ENCODE results near the gene MSANTD3. TPM values are rescaled to one million over a fixed set of nuclear protein-coding genes. Genes with fewer than 3 reads are reported as not detected.

The MSANTD3 gene
- total and polyA plus RNA-seq, 5 experiments from 2014 or later: 3.5 to 12.9 (median 5.9) TPM

DNA sequence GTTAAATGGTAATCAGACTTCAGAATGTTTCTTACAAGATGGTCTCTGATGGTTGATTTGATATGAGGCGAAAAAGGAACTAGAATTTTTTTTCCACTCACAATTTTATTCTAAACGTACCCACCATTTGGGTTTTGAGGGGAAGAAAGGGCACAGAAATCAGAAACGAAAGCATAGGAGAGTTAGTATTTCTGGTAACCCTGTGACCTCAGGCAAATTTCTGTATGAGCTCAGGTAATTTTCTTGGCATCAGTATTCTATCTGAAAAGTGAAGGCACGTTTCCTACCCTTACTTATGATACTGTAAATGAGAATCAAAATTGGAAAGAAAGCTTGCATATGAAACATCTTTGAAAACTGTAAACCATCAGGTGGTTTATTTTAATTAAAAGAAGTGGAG is 72.5 kb downstream of the MSANTD3 start:
- H3K27me3 Mint-ChIP-seq: peaks cover 0 to 2% (median 0%) of the 10 kb centered on the region in 5 donors
- DNase-seq (no peak), ATAC-seq (no peak)
- H3K9me3 Mint-ChIP-seq: no peaks in the 10 kb centered on the region
- POLR2A ChIA-PET: no interaction called here
- H3K27ac Mint-ChIP-seq: no peak overlapping the region
- H3K4me3 Mint-ChIP-seq: no peak overlapping the region
- H3K4me1 Mint-ChIP-seq: no peaks in the 10 kb centered on the region
- no peaks in the 10 kb centered on the region for H3K36me3 Mint-ChIP-seq

DNA sequence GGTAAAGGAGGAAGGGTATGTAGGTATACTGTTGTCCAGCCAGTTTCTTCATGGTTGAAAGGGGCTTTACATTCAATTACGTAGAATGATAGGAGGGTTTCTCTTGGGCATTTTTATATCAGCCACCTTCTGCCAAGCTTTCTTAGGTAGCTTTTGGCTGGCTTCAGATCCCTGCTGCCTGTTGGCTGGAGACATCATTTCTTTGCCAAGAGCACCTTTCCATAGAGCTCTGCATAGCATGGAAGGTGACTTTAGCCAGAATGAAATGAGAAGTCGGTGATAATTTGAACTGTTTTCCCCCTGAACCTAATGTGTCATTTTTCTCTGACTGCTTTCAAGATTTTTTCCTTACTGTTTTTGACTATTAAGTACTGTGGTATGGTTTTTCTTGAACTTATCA is 72.9 kb downstream of the MSANTD3 start:
- Mint-ChIP-seq H3K4me1 (no peaks in the 10 kb centered on the region), H3K27me3 (peaks cover 0 to 2% (median 0%) of the 10 kb centered on the region in 5 donors), H3K4me3 (no peak overlapping the region), H3K9me3 (no peaks in the 10 kb centered on the region), H3K36me3 (no peaks in the 10 kb centered on the region), H3K27ac (no peak overlapping the region)
- no peak for DNase-seq
- POLR2A ChIA-PET: no interaction called here
- no peak for ATAC-seq

Other genes with a start within 250 kb of the MSANTD3 start
- gene TEX10, start 74.2 kb upstream of the MSANTD3 start, total RNA-seq: 10 to 100 TPM; 27.3 to 27.7 TPM
- gene TEX10, start 74.2 kb upstream of the MSANTD3 start, polyA plus RNA-seq: 10 to 100 TPM in 2 of 3 donors, 1 to 10 TPM in 1; 9.6 to 15.6 (median 14.8) TPM
- gene TMEFF1, start 46.0 kb downstream of the MSANTD3 start, total RNA-seq: under 1 TPM in 1 of 2 experiments, not detected in 1; 0.31 TPM
- not detected for gene TMEFF1, start 46.0 kb downstream of the MSANTD3 start, polyA plus RNA-seq
- under 1 TPM in 1 of 2 experiments, not detected in 1; 0.18 TPM for gene CAVIN4, start 150.9 kb downstream of the MSANTD3 start, total RNA-seq
- gene CAVIN4, start 150.9 kb downstream of the MSANTD3 start, polyA plus RNA-seq: not detected

All from naive thymus-derived CD8-positive, alpha-beta T cell (primary cell).